ENCODE data around the gene SH2D3A. TPM values are rescaled to one million over a fixed set of nuclear protein-coding genes. Genes with fewer than 3 reads are reported as not detected.

The SH2D3A gene
- polyA plus RNA-seq, 2 donors, result 29.6 to 48.7 TPM

GRCh38 chr19:6728346-6728745, 38.9 kb downstream of the SH2D3A start:
- peak overlapping the region in 1 of 2 donors; percentile 9 for H3K27ac ChIP-seq (ENCODE audit: low read depth in 2 of 2, low read length in 1 of 2)
- peaks cover 0 to 3% of the 10 kb centered on the region in 2 donors for H3K9me3 ChIP-seq (ENCODE audit: control insufficient read depth in 2 of 2, insufficient read depth in 1 of 2, low read depth in 1 of 2, low read length in 1 of 2)
- H3K4me3 ChIP-seq (ENCODE audit: low read depth in 1 of 2, low read length in 2 of 2), result no peak overlapping the region
- no peaks in the 10 kb centered on the region for H3K27me3 ChIP-seq (ENCODE audit: control insufficient read depth in 1 of 2, insufficient read depth in 2 of 2, low read length in 2 of 2)
- H3K4me1 ChIP-seq (ENCODE audit: control insufficient read depth in 2 of 2, insufficient read depth in 2 of 2, low read length in 1 of 2), result no peaks in the 10 kb centered on the region
- WGBS, 2 donors, result 37 to 52% methylated on average over 8 of the region's 8 CpGs
- H3K36me3 ChIP-seq (ENCODE audit: control insufficient read depth in 2 of 2, insufficient read depth in 2 of 2, low read length in 1 of 2), result peaks cover 5 to 22% of the 10 kb centered on the region in 2 donors

GRCh38 chr19:6725513-6726231, 41.6 kb downstream of the SH2D3A start:
- no peaks in the 10 kb centered on the region for H3K36me3 ChIP-seq (ENCODE audit: control insufficient read depth in 2 of 2, insufficient read depth in 2 of 2, low read length in 1 of 2)
- WGBS, 2 donors, result 85 to 86% methylated on average over 16 of the region's 16 CpGs
- no peak overlapping the region for H3K27ac ChIP-seq (ENCODE audit: low read depth in 2 of 2, low read length in 1 of 2)
- no peaks in the 10 kb centered on the region for H3K4me1 ChIP-seq (ENCODE audit: control insufficient read depth in 2 of 2, insufficient read depth in 2 of 2, low read length in 1 of 2)
- no peaks in the 10 kb centered on the region for H3K27me3 ChIP-seq (ENCODE audit: control insufficient read depth in 1 of 2, insufficient read depth in 2 of 2, low read length in 2 of 2)
- no peak overlapping the region for H3K4me3 ChIP-seq (ENCODE audit: low read depth in 1 of 2, low read length in 2 of 2)
- H3K9me3 ChIP-seq (ENCODE audit: control insufficient read depth in 2 of 2, insufficient read depth in 1 of 2, low read depth in 1 of 2, low read length in 1 of 2), result no peaks in the 10 kb centered on the region

GRCh38 chr19:6724631-6725492, 42.4 kb downstream of the SH2D3A start:
- 71 to 74% methylated on average over 15 of the region's 15 CpGs for WGBS, 2 donors
- H3K4me1 ChIP-seq (ENCODE audit: control insufficient read depth in 2 of 2, insufficient read depth in 2 of 2, low read length in 1 of 2), result no peaks in the 10 kb centered on the region
- H3K36me3 ChIP-seq (ENCODE audit: control insufficient read depth in 2 of 2, insufficient read depth in 2 of 2, low read length in 1 of 2), result no peaks in the 10 kb centered on the region
- no peaks in the 10 kb centered on the region for H3K9me3 ChIP-seq (ENCODE audit: control insufficient read depth in 2 of 2, insufficient read depth in 1 of 2, low read depth in 1 of 2, low read length in 1 of 2)
- H3K27ac ChIP-seq (ENCODE audit: low read depth in 2 of 2, low read length in 1 of 2), result no peak overlapping the region
- no peaks in the 10 kb centered on the region for H3K27me3 ChIP-seq (ENCODE audit: control insufficient read depth in 1 of 2, insufficient read depth in 2 of 2, low read length in 2 of 2)
- no peak overlapping the region for H3K4me3 ChIP-seq (ENCODE audit: low read depth in 1 of 2, low read length in 2 of 2)

GRCh38 chr19:6723738-6724137, 43.5 kb downstream of the SH2D3A start:
- Histone ChIP-seq H3K27me3 (ENCODE audit: control insufficient read depth in 1 of 2, insufficient read depth in 2 of 2, low read length in 2 of 2) (no peaks in the 10 kb centered on the region), H3K27ac (ENCODE audit: low read depth in 2 of 2, low read length in 1 of 2) (no peak overlapping the region), H3K9me3 (ENCODE audit: control insufficient read depth in 2 of 2, insufficient read depth in 1 of 2, low read depth in 1 of 2, low read length in 1 of 2) (no peaks in the 10 kb centered on the region), H3K4me1 (ENCODE audit: control insufficient read depth in 2 of 2, insufficient read depth in 2 of 2, low read length in 1 of 2) (peaks cover 0 to 4% of the 10 kb centered on the region in 2 donors), H3K36me3 (ENCODE audit: control insufficient read depth in 2 of 2, insufficient read depth in 2 of 2, low read length in 1 of 2) (no peaks in the 10 kb centered on the region), H3K4me3 (ENCODE audit: low read depth in 1 of 2, low read length in 2 of 2) (no peak overlapping the region)
- WGBS, 2 donors, result 57 to 61% methylated on average over 5 of the region's 5 CpGs

- no peak overlapping the region for H3K4me3 ChIP-seq (ENCODE audit: low read depth in 1 of 2, low read length in 2 of 2)
- H3K27ac ChIP-seq (ENCODE audit: low read depth in 2 of 2, low read length in 1 of 2), result peak overlapping the region; percentile 20 to 37
- no peaks in the 10 kb centered on the region for H3K27me3 ChIP-seq (ENCODE audit: control insufficient read depth in 1 of 2, insufficient read depth in 2 of 2, low read length in 2 of 2)
- no peaks in the 10 kb centered on the region for H3K9me3 ChIP-seq (ENCODE audit: control insufficient read depth in 2 of 2, insufficient read depth in 1 of 2, low read depth in 1 of 2, low read length in 1 of 2)
- H3K4me1 ChIP-seq (ENCODE audit: control insufficient read depth in 2 of 2, insufficient read depth in 2 of 2, low read length in 1 of 2), result peaks cover 0 to 6% of the 10 kb centered on the region in 2 donors
- no peaks in the 10 kb centered on the region for H3K36me3 ChIP-seq (ENCODE audit: control insufficient read depth in 2 of 2, insufficient read depth in 2 of 2, low read length in 1 of 2)
- WGBS, 2 donors, result 16 to 21% methylated on average over 13 of the region's 13 CpGs
Measured at GRCh38 chr19:6723108-6723618, 44.1 kb downstream of the SH2D3A start.

- no peaks in the 10 kb centered on the region for H3K27me3 ChIP-seq (ENCODE audit: control insufficient read depth in 1 of 2, insufficient read depth in 2 of 2, low read length in 2 of 2)
- peaks cover 0 to 6% of the 10 kb centered on the region in 2 donors for H3K9me3 ChIP-seq (ENCODE audit: control insufficient read depth in 2 of 2, insufficient read depth in 1 of 2, low read depth in 1 of 2, low read length in 1 of 2)
- H3K4me3 ChIP-seq (ENCODE audit: low read depth in 1 of 2, low read length in 2 of 2), result no peak overlapping the region
- no peak overlapping the region for H3K27ac ChIP-seq (ENCODE audit: low read depth in 2 of 2, low read length in 1 of 2)
- H3K4me1 ChIP-seq (ENCODE audit: control insufficient read depth in 2 of 2, insufficient read depth in 2 of 2, low read length in 1 of 2), result peaks cover 0 to 8% of the 10 kb centered on the region in 2 donors
- WGBS, 2 donors, result 55 to 71% methylated on average over 5 of the region's 5 CpGs
- H3K36me3 ChIP-seq (ENCODE audit: control insufficient read depth in 2 of 2, insufficient read depth in 2 of 2, low read length in 1 of 2), result no peaks in the 10 kb centered on the region
Measured at GRCh38 chr19:6721773-6722172, 45.5 kb downstream of the SH2D3A start.

- H3K27ac ChIP-seq (ENCODE audit: low read depth in 2 of 2, low read length in 1 of 2), result peak overlapping the region in 1 of 2 donors; percentile 14
- H3K36me3 ChIP-seq (ENCODE audit: control insufficient read depth in 2 of 2, insufficient read depth in 2 of 2, low read length in 1 of 2), result no peaks in the 10 kb centered on the region
- H3K4me1 ChIP-seq (ENCODE audit: control insufficient read depth in 2 of 2, insufficient read depth in 2 of 2, low read length in 1 of 2), result peaks cover 0 to 8% of the 10 kb centered on the region in 2 donors
- no peaks in the 10 kb centered on the region for H3K27me3 ChIP-seq (ENCODE audit: control insufficient read depth in 1 of 2, insufficient read depth in 2 of 2, low read length in 2 of 2)
- H3K4me3 ChIP-seq (ENCODE audit: low read depth in 1 of 2, low read length in 2 of 2), result no peak overlapping the region
- H3K9me3 ChIP-seq (ENCODE audit: control insufficient read depth in 2 of 2, insufficient read depth in 1 of 2, low read depth in 1 of 2, low read length in 1 of 2), result peaks cover 0 to 6% of the 10 kb centered on the region in 2 donors
Measured at GRCh38 chr19:6721138-6721474, 46.1 kb downstream of the SH2D3A start.

GRCh38 chr19:6720369-6721137, 46.7 kb downstream of the SH2D3A start, which contains the start of gene C3:
Gene C3, minus strand, starts transcription at chr19:6720650. Its CDS starts 61 bp downstream, at chr19:6720589.
- H3K4me1 ChIP-seq (ENCODE audit: control insufficient read depth in 2 of 2, insufficient read depth in 2 of 2, low read length in 1 of 2), result peaks cover 0 to 8% of the 10 kb centered on the region in 2 donors
- H3K9me3 ChIP-seq (ENCODE audit: control insufficient read depth in 2 of 2, insufficient read depth in 1 of 2, low read depth in 1 of 2, low read length in 1 of 2), result peaks cover 0 to 6% of the 10 kb centered on the region in 2 donors
- peak within 1 kb of the TSS in 1 of 2 donors; percentile 14 for H3K27ac ChIP-seq (ENCODE audit: low read depth in 2 of 2, low read length in 1 of 2)
- peak within 1 kb of the TSS in 1 of 2 donors; percentile 9 for H3K4me3 ChIP-seq (ENCODE audit: low read depth in 1 of 2, low read length in 2 of 2)
- WGBS, 2 donors, result 56 to 59% methylated on average over 4 of the region's 4 CpGs
- H3K36me3 ChIP-seq (ENCODE audit: control insufficient read depth in 2 of 2, insufficient read depth in 2 of 2, low read length in 1 of 2), result no peaks in the 10 kb centered on the region
- H3K27me3 ChIP-seq (ENCODE audit: control insufficient read depth in 1 of 2, insufficient read depth in 2 of 2, low read length in 2 of 2), result no peaks in the 10 kb centered on the region

- Histone ChIP-seq H3K4me3 (ENCODE audit: low read depth in 1 of 2, low read length in 2 of 2) (no peak overlapping the region), H3K4me1 (ENCODE audit: control insufficient read depth in 2 of 2, insufficient read depth in 2 of 2, low read length in 1 of 2) (peaks cover 0 to 8% of the 10 kb centered on the region in 2 donors), H3K27me3 (ENCODE audit: control insufficient read depth in 1 of 2, insufficient read depth in 2 of 2, low read length in 2 of 2) (no peaks in the 10 kb centered on the region), H3K36me3 (ENCODE audit: control insufficient read depth in 2 of 2, insufficient read depth in 2 of 2, low read length in 1 of 2) (no peaks in the 10 kb centered on the region), H3K27ac (ENCODE audit: low read depth in 2 of 2, low read length in 1 of 2) (no peak overlapping the region), H3K9me3 (ENCODE audit: control insufficient read depth in 2 of 2, insufficient read depth in 1 of 2, low read depth in 1 of 2, low read length in 1 of 2) (peaks cover 0 to 6% of the 10 kb centered on the region in 2 donors)
- 88 to 93% methylated on average over 3 of the region's 3 CpGs for WGBS, 2 donors
Measured at GRCh38 chr19:6719992-6720368, 47.3 kb downstream of the SH2D3A start.

Data from esophagus (tissue), 2 donors.